GM12878 (cell line): ENCODE data around the gene ARFGAP2. TPM values are rescaled to one million over a fixed set of nuclear protein-coding genes. Genes with fewer than 3 reads are reported as not detected.

Experiments
- ATAC-seq: fragments of 200-7000 bp; cut with Tn5 transposase; 3 replicates; pipeline ENCODE4 v1.9.1; 2020; ENCODE audit warnings: mild to moderate bottlenecking, moderate library complexity
- BruUV-seq: library from RNA; stranded (reverse); fragments of 400-500 nt; replicated peaks from 2 replicates; lab custom pipeline; 2021; lab: Mats Ljungman, UMichigan
- CTCF ChIA-PET: fragments of 300-600 bp; sonication (Branson Sonifier 250); formaldehyde crosslinking; extraction: SDS; loops from one replicate; lab custom pipeline; 2021; ENCODE audit warnings: inconsistent platforms; lab: Yijun Ruan, JAX
- POLR2A ChIA-PET: fragments of 350-600 bp; formaldehyde crosslinking; extraction: SDS; loops from one replicate; lab custom pipeline; 2021; ENCODE audit warnings: inconsistent platforms; lab: Charles Lee
- RAD21 ChIA-PET: fragments of 300-600 bp; sonication (Branson Sonifier 250); formaldehyde crosslinking; loops from one replicate; lab custom pipeline; 2023; ENCODE audit warnings: antibody characterized with exemption; ENCODE audit not compliant: unreplicated experiment; lab: Charles Lee
- SMC1A ChIA-PET: fragments of 300-600 bp; sonication (Branson Sonifier 250); formaldehyde crosslinking; loops from one replicate; lab custom pipeline; 2023; ENCODE audit not compliant: unreplicated experiment, uncharacterized antibody; lab: Charles Lee
- DNase-seq: peaks from one replicate; pipeline ENCODE4 v3.0.0-alpha.2; 2011; ENCODE audit warnings: low read depth, low spot score
- FAIRE-seq: peaks from 3 replicates; lab custom pipeline; 2011; peaks lifted over from hg19 to GRCh38; lab: Jason Lieb, UNC
- H2AFZ ChIP-seq: 2 replicates; pipeline ENCODE4 v1.6.0; 2011; ENCODE audit warnings: low read depth, low read length, control low read depth; ENCODE audit not compliant: control insufficient read depth
- H3K27ac ChIP-seq: 2 replicates; pipeline ENCODE4 v1.5.1; 2011; ENCODE audit warnings: control low read depth; ENCODE audit not compliant: control insufficient read depth, insufficient read depth
- H3K27me3 ChIP-seq, 2 experiments: replicated peaks in 1 of 2; 2 replicates each; pipeline versions ENCODE4 v1.6.0 to v1.6.1; 2011; ENCODE audit warnings: low read length in 1 of 2; ENCODE audit not compliant: control insufficient read depth in 2 of 2, insufficient read depth in 2 of 2
- H3K36me3 ChIP-seq, 2 experiments: 2 replicates each; pipeline ENCODE4 v1.5.1; 2011; ENCODE audit warnings: low read length in 1 of 2; ENCODE audit not compliant: control insufficient read depth in 2 of 2, insufficient read depth in 2 of 2
- H3K4me1 ChIP-seq: 2 replicates; pipeline ENCODE4 v1.6.1; 2011; ENCODE audit warnings: mild to moderate bottlenecking, low read length, moderate library complexity, mixed read lengths; ENCODE audit not compliant: control insufficient read depth, insufficient read depth
- H3K4me2 ChIP-seq: 2 replicates; pipeline ENCODE4 v1.6.0; 2011; ENCODE audit warnings: control low read depth; ENCODE audit not compliant: control insufficient read depth, insufficient read depth
- H3K4me3 ChIP-seq: fragments of 200-600 bp; sonication (generic); 2 replicates; pipeline ENCODE4 v1.5.1; 2016
- H3K79me2 ChIP-seq: 2 replicates; pipeline ENCODE4 v1.6.0; 2011; ENCODE audit warnings: low read length; ENCODE audit not compliant: control insufficient read depth, insufficient read depth
- H3K9ac ChIP-seq: 2 replicates; pipeline ENCODE4 v1.8.0; 2011; ENCODE audit warnings: low read length, control low read depth, mixed read lengths; ENCODE audit not compliant: control insufficient read depth, insufficient read depth
- H3K9me3 ChIP-seq: replicated peaks from 3 replicates; pipeline ENCODE4 v1.5.1; 2011; ENCODE audit warnings: mild to moderate bottlenecking, low read length; ENCODE audit not compliant: control insufficient read depth, insufficient read depth
- H4K20me1 ChIP-seq: 2 replicates; pipeline ENCODE4 v1.6.0; 2011; ENCODE audit not compliant: control insufficient read depth, insufficient read depth
- CBX5 ChIP-seq: sonication (generic); IDR thresholded peaks from 2 replicates; pipeline ENCODE4 v1.6.1; 2016; ENCODE audit warnings: low read depth, moderate library complexity, mild to moderate bottlenecking, inconsistent platforms
- HDAC2 ChIP-seq: fragments of 200-600 bp; sonication (generic); IDR thresholded peaks from 2 replicates; pipeline ENCODE4 v1.6.1; 2017
- HDGF ChIP-seq: fragments of 450-650 bp; IDR thresholded peaks from 2 replicates; pipeline ENCODE4 v1.6.1; 2016; ENCODE audit warnings: antibody characterized with exemption
- IKZF1 ChIP-seq: fragments of 450-650 bp; conservative IDR thresholded peaks from 2 replicates; pipeline ENCODE4 v1.6.1; 2017; ENCODE audit warnings: antibody characterized with exemption, mild to moderate bottlenecking
- STAT1 ChIP-seq: fragments of 450-650 bp; conservative IDR thresholded peaks from 2 replicates; pipeline ENCODE4 v1.6.1; 2014; ENCODE audit warnings: antibody characterized with exemption, mild to moderate bottlenecking
- WRNIP1 ChIP-seq: IDR thresholded peaks from 2 replicates; pipeline ENCODE4 v1.6.1; 2011; ENCODE audit warnings: low read depth, low read length, improper control_type of control experiment, borderline replicate concordance
- WGBS: methylation state at CpG from one replicate; pipeline ENCODE4 v1.1.6; 2016; ENCODE audit warnings: low lambda C conversion rate; ENCODE audit not compliant: insufficient replicate concordance, insufficient coverage; ENCODE audit errors: missing lambda C conversion rate; 5-methylcytosine and 5-hydroxymethylcytosine counted together
- in situ Hi-C: fragments of 300-500 bp; cut with MboI; formaldehyde crosslinking; loops from 9 replicates; pipeline ENCODE4 v1.14.3; 2018; ENCODE audit warnings: mixed read lengths
- intact Hi-C: fragments of 100-400 bp; cut with micrococcal nuclease; formaldehyde crosslinking; loops from one replicate; pipeline ENCODE4 v1.14.2; 2022; ENCODE audit not compliant: unreplicated experiment
- polyA plus RNA-seq, 11 experiments: library from polyadenylated mRNA; depleted of rRNA in 4 of 11; unstranded in 6 of 11; stranded (reverse) in 5 of 11; fragments of >200 nt; fragmentation: Nextera tagmentation in 4 of 11; fragmentation: Illumina TruSeq in 1 of 11; extraction: Ambion mirVana in 4 of 11; extraction: Trizol in 1 of 11; gene quantifications; 1 replicate in 1 of 11; 2 replicates in 10 of 11; pipeline versions ENCODE4 v1.2.1 to v1.2.3, GENCODE V29; 2011 to 2016; ENCODE audit warnings: inconsistent platforms in 2 of 11, missing spikeins in 2 of 11, low read depth in 1 of 11
- total RNA-seq, 4 experiments: library from RNA; depleted of rRNA in 3 of 4; stranded (reverse); fragments of >200 nt in 3 of 4; fragmentation: Illumina TruSeq in 1 of 4; extraction: Trizol in 1 of 4; gene quantifications; 2 replicates each; pipeline versions ENCODE4 v1.2.1 to v1.2.3, GENCODE V29; 2013 to 2021
- TF ChIP-seq, protein P1 (sequence below): fragments of 450-650 bp; IDR thresholded peaks from 2 replicates; pipeline ENCODE4 v1.6.1; 2016; ENCODE audit warnings: mild to moderate bottlenecking

ARFGAP2 gene
- total and polyA plus RNA-seq, 10 of the 15 experiments (the other 5 are each of a cell fraction or from before 2014, with no cell fraction given): 20.9 to 100 (median 75.5) TPM

DNA sequence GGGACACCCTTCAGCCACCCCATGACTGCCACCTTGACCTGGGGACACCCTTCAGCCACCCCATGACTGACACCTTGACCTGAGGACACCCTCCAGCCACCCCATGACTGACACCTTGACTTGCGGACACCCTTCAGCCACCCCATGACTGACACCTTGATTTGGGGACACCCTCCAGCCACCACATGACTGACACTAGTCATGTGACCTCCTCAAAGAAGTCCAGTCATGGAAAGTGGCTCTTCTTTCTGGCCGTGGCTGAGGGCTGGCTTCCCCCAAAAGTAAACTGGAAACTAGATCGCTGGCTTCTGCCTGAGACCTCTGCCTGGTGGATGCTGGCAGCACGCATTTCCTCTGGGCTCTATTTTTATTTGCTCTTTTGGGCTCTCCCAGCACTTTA is 28.4 kb downstream of the ARFGAP2 start:
- H3K36me3 ChIP-seq: no peaks in the 10 kb centered on the region
- ATAC-seq (no peak), DNase-seq (no peak), FAIRE-seq (no peak)
- H4K20me1 ChIP-seq: no peaks in the 10 kb centered on the region
- no peak overlapping the region for H2AFZ ChIP-seq
- no peak overlapping the region for H3K9ac ChIP-seq
- 71% methylated on average over 4 of the region's 4 CpGs for WGBS
- no peak overlapping the region for H3K4me2 ChIP-seq
- no peaks in the 10 kb centered on the region for H3K4me1 ChIP-seq
- TF ChIP-seq WRNIP1 (no peak), HDAC2 (no peak)
- TF ChIP-seq, protein P1, sequence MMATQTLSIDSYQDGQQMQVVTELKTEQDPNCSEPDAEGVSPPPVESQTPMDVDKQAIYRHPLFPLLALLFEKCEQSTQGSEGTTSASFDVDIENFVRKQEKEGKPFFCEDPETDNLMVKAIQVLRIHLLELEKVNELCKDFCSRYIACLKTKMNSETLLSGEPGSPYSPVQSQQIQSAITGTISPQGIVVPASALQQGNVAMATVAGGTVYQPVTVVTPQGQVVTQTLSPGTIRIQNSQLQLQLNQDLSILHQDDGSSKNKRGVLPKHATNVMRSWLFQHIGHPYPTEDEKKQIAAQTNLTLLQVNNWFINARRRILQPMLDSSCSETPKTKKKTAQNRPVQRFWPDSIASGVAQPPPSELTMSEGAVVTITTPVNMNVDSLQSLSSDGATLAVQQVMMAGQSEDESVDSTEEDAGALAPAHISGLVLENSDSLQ: no peak; the same call in 1 of the 2 replicates
- no peak overlapping the region for H3K27ac ChIP-seq
- no peaks in the 10 kb centered on the region for H3K9me3 ChIP-seq
- in situ Hi-C loops: no loop called here
- CTCF ChIA-PET: no interaction called here
- SMC1A ChIA-PET: no interaction called here
- POLR2A ChIA-PET: no interaction called here
- H3K4me3 ChIP-seq: no peak overlapping the region
- H3K79me2 ChIP-seq: no peaks in the 10 kb centered on the region
- intact Hi-C loops: no loop called here
- RAD21 ChIA-PET: no interaction called here
- no TSS peak for BruUV-seq
- no peaks in the 10 kb centered on the region for H3K27me3 ChIP-seq

DNA sequence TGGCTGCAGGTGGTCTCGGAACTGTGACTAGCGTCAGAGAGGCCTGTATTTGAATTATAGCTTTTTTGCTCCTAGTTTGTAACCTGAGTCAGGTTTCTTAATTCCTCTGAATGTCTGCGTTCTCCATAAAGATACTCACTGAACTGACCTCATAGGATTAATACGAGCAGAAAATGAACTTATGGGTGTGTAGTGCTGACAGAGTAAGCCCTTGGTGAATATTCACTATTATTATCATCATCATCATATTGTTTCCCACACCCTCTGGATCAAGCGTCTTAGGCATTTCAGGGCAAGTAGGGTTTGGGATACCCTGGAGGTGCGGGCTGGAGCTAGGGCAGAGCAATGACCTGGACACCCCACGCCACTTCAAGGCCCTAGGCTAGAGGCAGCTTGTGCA is 29.0 kb downstream of the ARFGAP2 start:
- FAIRE-seq (no peak), DNase-seq (no peak), ATAC-seq (no peak)
- SMC1A ChIA-PET: interaction anchor here (1.1 to 1.2 kb wide), 2 partner anchors 15 to 16 kb away, joined by 3 to 4 read pairs; no protein-coding TSS in a partner anchor
- no TSS peak for BruUV-seq
- no peaks in the 10 kb centered on the region for H4K20me1 ChIP-seq
- CTCF ChIA-PET: interaction anchor here (1.0 kb wide), 1 partner anchor 8 kb away, joined by 3 read pairs; no protein-coding TSS in a partner anchor
- no peaks in the 10 kb centered on the region for H3K27me3 ChIP-seq
- H2AFZ ChIP-seq: no peak overlapping the region
- H3K36me3 ChIP-seq: no peaks in the 10 kb centered on the region
- no peaks in the 10 kb centered on the region for H3K79me2 ChIP-seq
- in situ Hi-C loops: no loop called here
- POLR2A ChIA-PET: no interaction called here
- RAD21 ChIA-PET: no interaction called here
- no peak overlapping the region for H3K27ac ChIP-seq
- H3K9me3 ChIP-seq: no peaks in the 10 kb centered on the region
- TF ChIP-seq IKZF1: no peak
- no peak for TF ChIP-seq HDGF
- no peak for TF ChIP-seq CBX5
- TF ChIP-seq STAT1: no peak
- H3K4me3 ChIP-seq: no peak overlapping the region
- H3K4me2 ChIP-seq: no peak overlapping the region
- WGBS: 74% methylated on average over 7 of the region's 7 CpGs
- intact Hi-C loops: no loop called here
- no peak overlapping the region for H3K9ac ChIP-seq
- no peaks in the 10 kb centered on the region for H3K4me1 ChIP-seq
